Ishikawa (cell line): Measurements from ENCODE around the gene ZFX.

Experiments used
- CEBPB ChIP-seq: IDR thresholded peaks from 2 replicates; pipeline ENCODE4 v1.6.1; 2012
- CREB1 ChIP-seq: IDR thresholded peaks from 2 replicates; pipeline ENCODE4 v1.6.1; 2012; ENCODE audit warnings: low read depth
- EGR1 ChIP-seq: IDR thresholded peaks from 2 replicates; pipeline ENCODE4 v1.6.1; 2012
- EP300 ChIP-seq: IDR thresholded peaks from 2 replicates; pipeline ENCODE4 v1.6.1; 2012; ENCODE audit warnings: borderline replicate concordance
- FOXM1 ChIP-seq: IDR thresholded peaks from 2 replicates; pipeline ENCODE4 v1.6.1; 2012; ENCODE audit warnings: low read depth, borderline replicate concordance
- MAX ChIP-seq: IDR thresholded peaks from 2 replicates; pipeline ENCODE4 v1.6.1; 2012
- RAD21 ChIP-seq: IDR thresholded peaks from 2 replicates; pipeline ENCODE4 v1.6.1; 2012; ENCODE audit warnings: low read depth
- REST ChIP-seq: IDR thresholded peaks from 2 replicates; pipeline ENCODE4 v1.6.1; 2012; ENCODE audit warnings: low read depth, mild to moderate bottlenecking
- TAF1 ChIP-seq: IDR thresholded peaks from 2 replicates; pipeline ENCODE4 v1.6.1; 2012; ENCODE audit warnings: low read depth, mild to moderate bottlenecking
- TCF12 ChIP-seq: IDR thresholded peaks from 2 replicates; pipeline ENCODE4 v1.6.1; 2012; ENCODE audit warnings: low read depth
- TEAD4 ChIP-seq: IDR thresholded peaks from 2 replicates; pipeline ENCODE4 v1.6.1; 2012
- USF1 ChIP-seq: IDR thresholded peaks from 2 replicates; pipeline ENCODE4 v1.6.1; 2012
- YY1 ChIP-seq: IDR thresholded peaks from 2 replicates; pipeline ENCODE4 v1.6.1; 2012; ENCODE audit warnings: low read depth

- no peak for TF ChIP-seq FOXM1
- no peak for TF ChIP-seq TAF1
- no peak for TF ChIP-seq REST
- TF ChIP-seq EGR1: no peak
- no peak for TF ChIP-seq EP300
- no peak for TF ChIP-seq USF1
- TF ChIP-seq YY1: no peak
- TF ChIP-seq MAX: no peak
- no peak for TF ChIP-seq RAD21
- TF ChIP-seq TEAD4: no peak
- TF ChIP-seq CEBPB: no peak
- TF ChIP-seq CREB1: no peak
- no peak for TF ChIP-seq TCF12
Observed at GRCh38 chrX:24178441-24178840, 28.9 kb downstream of the ZFX start.
